GM10248 (cell line): ENCODE results near the gene RASAL1.

Experiments
- CTCF ChIA-PET: fragments of 300-600 bp; sonication (Branson Sonifier 250); formaldehyde crosslinking; extraction: SDS; loops from one replicate; lab custom pipeline; 2021; ENCODE audit warnings: antibody characterized with exemption; lab: Yijun Ruan, JAX
- POLR2A ChIA-PET: fragments of 350-650 bp; sonication (Branson Sonifier 250); formaldehyde crosslinking; extraction: SDS; loops from one replicate; lab custom pipeline; 2020; ENCODE audit warnings: antibody characterized with exemption; lab: Yijun Ruan, JAX
- DNase-seq: peaks from one replicate; pipeline ENCODE4 v3.0.0; 2012; ENCODE audit errors: extremely low spot score
- CTCF ChIP-seq: IDR thresholded peaks from 2 replicates; pipeline ENCODE4 v1.5.1; 2012; ENCODE audit warnings: mild to moderate bottlenecking, low read depth; ENCODE audit errors: extremely low read depth, missing control alignments, control extremely low read depth

RASAL1 gene

GRCh38 chr12:113056631-113057488 is 78.7 kb downstream of the RASAL1 start, which contains the start of gene DTX1:
Gene DTX1 (plus strand): TSS chr12:113056730. CDS start chr12:113058193, 1,463 bp downstream.
- no peak for TF ChIP-seq CTCF
- peak; percentile 31 for DNase-seq
- ChIA-PET CTCF (interaction anchor here (1.4 to 9.8 kb wide), 4 partner anchors 8 to 116 kb away, joined by 3 to 135 read pairs (median 8); no protein-coding TSS in a partner anchor), POLR2A (no interaction called here)

- ChIA-PET POLR2A (no interaction called here), CTCF (interaction anchor here (1.4 to 9.8 kb wide), 3 partner anchors 12 to 117 kb away, joined by 3 to 135 read pairs (median 10); no protein-coding TSS in a partner anchor)
- no peak for TF ChIP-seq CTCF
- DNase-seq: no peak
Measured at GRCh38 chr12:113056381-113056630, 79.3 kb downstream of the RASAL1 start.

GRCh38 chr12:113055594-113056380 is 79.8 kb downstream of the RASAL1 start:
- DNase-seq: peak; percentile 22
- ChIA-PET POLR2A (no interaction called here), CTCF (interaction anchor here (1.4 to 9.8 kb wide), 4 partner anchors 12 to 117 kb away, joined by 3 to 135 read pairs (median 11); no protein-coding TSS in a partner anchor)
- TF ChIP-seq CTCF: no peak

GRCh38 chr12:113054948-113055486 is 80.5 kb downstream of the RASAL1 start:
- no peak for TF ChIP-seq CTCF
- POLR2A ChIA-PET: no interaction called here
- CTCF ChIA-PET: interaction anchor here (1.0 to 9.8 kb wide), 4 partner anchors 13 to 43 kb away, joined by 3 to 135 read pairs (median 38); no protein-coding TSS in a partner anchor
- DNase-seq: peak; percentile 10

GRCh38 chr12:113052326-113052725 is 83.2 kb downstream of the RASAL1 start:
- TF ChIP-seq CTCF: no peak
- POLR2A ChIA-PET: no interaction called here
- CTCF ChIA-PET: interaction anchor here (1.3 to 9.8 kb wide), 5 partner anchors 16 to 121 kb away, joined by 4 to 135 read pairs (median 86); no protein-coding TSS in a partner anchor
- no peak for DNase-seq

- CTCF ChIA-PET: interaction anchor here (1.3 to 9.8 kb wide), 5 partner anchors 16 to 122 kb away, joined by 4 to 135 read pairs (median 86); no protein-coding TSS in a partner anchor
- POLR2A ChIA-PET: no interaction called here
- TF ChIP-seq CTCF: no peak
- DNase-seq: no peak
Measured at GRCh38 chr12:113051759-113052158, 83.8 kb downstream of the RASAL1 start.
